Ammon's horn (tissue), 1 donor: ENCODE results near the gene ATXN7.

ENCODE experiments used
- DNase-seq: peaks from one replicate; pipeline ENCODE4 v3.0.0-alpha.2; 2016; ENCODE audit warnings: low spot score

Gene ATXN7

DNA sequence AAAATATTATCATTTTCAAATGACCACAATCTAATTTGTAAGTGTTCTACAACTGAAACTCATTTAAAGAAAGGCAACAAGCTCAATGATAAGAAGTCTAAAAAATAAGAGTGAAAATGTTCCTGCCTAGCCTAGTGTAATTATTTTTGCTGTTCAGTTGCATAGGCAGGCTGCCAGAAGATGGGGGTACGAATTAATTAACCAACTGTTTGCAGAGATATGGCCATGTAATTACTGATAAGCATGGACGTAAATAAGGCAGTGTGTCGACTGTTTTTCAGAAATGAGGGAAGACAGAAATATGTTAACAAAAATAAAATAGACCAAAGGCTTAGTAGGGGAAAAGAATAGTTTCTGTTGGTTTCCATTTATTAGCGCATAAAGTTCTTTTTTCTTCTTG is 73.3 kb downstream of the ATXN7 start:
- no peak for DNase-seq

DNA sequence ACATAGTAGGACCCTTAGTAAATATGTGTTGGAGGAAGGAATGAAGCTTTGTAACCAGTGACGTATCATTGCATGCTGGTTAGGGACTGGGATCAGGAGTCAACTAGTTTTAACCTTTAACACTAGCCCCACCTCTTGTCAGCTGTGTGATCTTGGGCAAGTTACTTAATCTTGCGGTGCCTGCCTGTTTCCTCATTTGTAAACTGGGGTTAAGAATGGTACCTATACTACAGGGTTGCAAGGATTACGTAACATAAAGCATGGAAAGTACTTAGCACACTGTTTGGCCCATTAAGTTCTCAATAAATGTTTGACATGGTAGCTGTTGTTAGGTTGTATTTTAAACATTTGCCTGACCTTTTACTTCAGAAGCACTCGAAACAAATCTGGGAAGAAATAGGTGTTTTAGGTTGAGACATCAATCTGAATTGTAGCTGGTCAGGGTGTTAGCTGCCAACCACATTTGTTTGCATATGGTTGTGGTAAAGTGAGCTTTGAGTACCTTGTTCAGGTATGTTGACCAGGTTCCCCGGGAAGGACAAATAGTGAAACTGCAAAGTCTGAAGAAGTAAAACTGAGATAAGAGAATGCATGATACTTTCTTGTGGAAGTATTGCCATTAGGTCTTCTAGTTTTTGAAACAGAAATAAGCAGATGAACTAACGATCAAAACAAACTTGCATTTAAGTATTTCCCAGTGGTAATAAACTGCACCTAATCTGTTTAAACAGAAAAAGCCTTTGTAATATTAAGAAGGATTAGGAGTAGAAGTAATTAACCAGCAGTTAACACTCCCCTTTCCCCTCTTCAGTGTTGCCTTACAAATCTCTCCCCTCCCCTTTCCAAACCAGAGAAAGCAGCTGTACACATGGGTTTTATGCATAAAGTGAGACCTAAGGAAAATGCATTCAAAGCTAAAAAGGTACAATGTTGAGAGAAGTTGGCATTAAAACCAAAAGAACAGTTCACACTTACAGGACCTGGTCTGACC is 74.3 kb downstream of the ATXN7 start:
- DNase-seq = no peak

DNA sequence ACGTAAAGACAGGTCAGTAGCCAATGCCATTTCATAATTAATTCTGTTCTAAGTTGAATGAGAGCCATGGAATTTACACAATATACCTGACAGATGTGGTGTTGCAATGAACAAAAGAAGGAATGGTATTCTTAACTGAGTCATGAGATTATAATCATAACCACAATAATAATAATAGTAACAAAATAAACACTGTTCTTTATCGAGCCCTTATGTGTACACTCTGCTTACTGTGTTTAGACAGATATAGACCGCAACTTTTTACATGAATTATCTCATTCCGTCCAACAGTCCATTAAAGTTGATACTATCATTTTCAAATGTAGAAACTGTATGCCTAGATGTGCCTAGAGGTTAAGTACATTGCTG is 76.7 kb downstream of the ATXN7 start:
- DNase-seq = no peak

DNA sequence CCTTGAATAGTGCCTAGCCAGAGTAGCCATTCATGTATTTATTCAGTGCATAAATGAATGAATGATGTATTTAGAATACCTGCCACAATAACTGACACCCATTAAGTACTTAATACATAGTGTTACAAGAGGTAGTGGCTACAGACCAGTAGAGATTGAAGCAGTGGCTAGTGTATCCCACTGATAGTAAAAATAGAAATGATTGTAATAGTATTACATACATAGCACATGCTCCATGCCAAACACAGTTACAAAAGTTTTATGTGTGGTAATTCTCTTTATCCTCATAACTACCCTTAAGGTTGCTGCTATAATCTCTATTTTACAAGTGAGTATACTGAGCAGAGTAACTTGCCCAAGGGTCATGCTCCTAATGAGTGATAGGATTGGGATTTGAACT is 78.9 kb downstream of the ATXN7 start:
- no peak for DNase-seq

DNA sequence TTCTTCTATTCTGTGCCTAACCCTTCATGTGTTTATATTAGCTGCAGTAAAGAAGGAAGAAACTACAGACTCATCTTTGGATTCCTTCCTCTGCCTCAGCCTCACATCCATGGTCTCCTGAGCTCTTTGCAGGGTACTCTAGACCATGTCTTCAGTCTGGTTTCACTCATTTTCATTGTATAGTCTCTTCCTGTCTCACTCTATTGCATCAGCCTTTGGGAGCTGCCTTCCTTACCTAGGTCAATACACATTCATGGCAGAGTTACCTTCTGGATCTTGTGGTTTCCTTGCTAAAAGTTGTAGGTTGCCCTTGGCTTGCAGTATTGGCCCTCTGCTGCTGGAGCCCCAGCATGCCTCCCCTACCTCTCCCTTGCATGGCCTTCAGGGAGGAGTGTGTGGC is 80.0 kb downstream of the ATXN7 start:
- no peak for DNase-seq

DNA sequence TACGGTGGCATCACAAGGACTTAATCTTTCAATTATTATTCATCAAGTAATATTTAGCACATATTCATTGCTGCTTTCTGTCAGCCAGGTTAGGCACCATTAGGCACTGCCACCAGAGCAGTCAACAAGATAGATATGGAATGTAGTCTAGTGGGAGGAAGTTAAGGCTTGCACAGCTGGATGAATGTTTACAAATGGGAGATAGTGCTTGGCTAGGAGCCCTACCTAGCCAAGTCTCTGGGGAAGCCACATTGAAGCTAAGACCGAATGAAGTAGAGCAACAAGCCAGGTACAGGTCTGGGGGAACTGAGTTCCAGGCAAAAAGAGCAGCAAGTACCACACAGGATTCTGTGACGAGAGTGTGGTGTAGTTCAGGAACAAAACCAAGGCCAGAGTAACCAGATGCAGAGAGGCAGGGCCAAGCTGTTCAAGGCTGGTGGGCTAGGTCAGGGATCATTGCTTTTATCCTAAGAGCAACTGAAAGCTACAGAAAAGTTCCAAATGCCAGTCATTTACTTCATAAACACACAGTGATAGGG is 82.0 kb downstream of the ATXN7 start:
- no peak for DNase-seq

DNA sequence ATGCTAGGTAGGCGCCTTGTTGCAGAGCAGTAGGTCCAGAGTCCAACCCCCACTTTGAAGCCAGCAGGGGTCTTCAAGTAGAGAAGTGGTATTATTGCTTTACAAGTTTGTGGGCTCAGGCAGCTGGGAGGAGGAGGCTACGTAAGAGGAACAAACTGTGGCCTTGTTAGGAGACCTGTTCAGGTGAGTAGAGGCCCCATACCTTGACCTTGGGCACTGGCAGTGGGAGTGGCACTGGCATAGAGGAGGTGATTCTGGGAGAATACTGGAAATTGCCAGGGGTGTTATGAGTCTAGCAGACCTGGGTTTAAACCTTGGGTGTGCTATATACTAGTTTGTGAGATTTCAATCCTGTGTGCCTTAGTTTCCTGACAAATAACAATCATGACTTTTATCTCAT is 83.1 kb downstream of the ATXN7 start:
- DNase-seq = no peak

DNA sequence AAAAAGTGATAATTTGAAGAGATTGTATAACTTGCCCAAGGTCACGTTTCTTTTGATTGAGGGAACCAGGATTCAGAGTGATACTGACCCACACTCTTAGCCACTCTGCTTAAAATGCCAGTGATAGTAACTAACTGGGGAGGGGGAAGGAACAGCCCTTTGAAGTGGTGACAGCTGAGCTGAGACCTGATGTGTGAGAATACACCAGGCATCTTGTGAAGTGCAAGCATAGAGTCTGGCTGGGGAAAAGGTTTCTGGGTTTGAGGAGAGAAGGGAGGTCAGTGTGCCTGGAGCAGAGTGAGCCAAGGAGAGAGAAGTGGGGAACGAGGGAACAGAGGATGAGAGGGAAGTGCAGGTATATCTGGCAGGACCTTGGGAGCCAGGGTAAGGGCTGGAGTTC is 83.9 kb downstream of the ATXN7 start:
- no peak for DNase-seq

DNA sequence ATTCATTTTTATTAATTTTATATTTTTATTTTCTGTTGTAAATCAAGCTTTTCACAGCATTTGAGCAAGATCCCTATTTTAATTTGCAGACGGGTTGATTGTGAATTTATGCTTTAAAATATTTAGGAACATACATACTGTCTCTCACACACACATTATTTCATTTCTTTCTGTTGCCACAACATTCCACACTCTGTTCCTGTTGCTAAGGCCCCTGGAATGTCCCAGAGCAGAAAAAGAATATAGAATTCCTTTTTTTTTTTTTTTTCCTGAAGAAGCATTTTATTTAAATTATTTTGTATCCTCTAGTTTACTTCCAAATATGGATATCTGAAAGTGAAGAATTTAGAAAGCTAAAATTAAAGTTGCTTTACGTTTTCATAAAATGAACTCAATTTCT is 85.3 kb downstream of the ATXN7 start:
- no peak for DNase-seq

DNA sequence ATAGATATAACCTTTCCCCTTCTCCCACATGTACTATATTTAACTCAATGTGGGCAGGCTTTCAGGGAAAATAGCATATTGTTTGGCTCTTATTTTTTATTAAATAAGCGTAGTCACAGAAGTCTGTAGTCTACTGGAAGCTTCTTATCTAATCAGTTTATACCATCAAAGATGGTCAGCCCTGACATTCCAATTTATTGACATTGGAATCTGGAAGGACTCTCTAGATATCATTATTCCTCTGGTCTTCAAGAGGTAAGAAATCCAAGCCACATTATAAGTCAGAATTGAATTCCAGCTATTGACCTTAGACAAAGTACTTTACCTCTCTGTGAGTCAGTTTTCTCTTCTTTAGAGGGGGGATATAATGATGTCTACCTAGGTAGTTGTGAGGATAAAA is 87.0 kb downstream of the ATXN7 start:
- no peak for DNase-seq

DNA sequence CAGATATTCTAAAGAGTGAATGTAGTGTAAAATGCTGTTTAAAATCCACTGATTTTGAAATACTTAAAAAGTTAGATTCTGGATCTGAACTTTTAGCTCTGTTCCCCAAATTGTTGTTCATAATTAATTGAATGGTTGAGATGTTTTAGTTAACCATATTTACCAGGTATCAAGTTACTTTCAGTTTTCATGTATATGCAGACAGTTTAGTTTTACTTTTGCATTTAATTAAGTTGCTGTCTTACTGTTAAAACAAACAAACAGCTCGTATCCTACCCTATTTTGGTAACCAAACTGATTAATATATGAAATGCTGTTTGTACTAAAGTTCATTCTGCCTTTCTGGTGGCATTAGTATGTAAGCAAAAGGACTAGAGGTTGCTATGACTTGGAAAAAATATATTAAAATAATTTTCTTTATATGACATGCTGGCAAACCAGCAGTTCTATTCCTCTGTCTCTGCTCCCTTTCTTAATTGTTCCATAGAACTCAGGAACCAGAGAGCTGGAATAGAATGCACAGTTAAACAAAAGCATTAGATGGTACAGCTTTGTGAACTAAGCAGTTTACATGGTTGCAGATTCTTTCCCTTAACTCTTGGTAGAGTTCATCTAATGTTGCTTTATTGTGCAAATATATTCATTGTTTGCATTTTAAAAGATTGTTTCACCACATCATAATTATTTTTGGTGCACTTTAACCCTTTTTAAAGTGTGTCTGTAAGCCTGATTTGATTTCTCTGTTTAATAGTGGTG is 88.0 kb downstream of the ATXN7 start:
- DNase-seq = no peak

DNA sequence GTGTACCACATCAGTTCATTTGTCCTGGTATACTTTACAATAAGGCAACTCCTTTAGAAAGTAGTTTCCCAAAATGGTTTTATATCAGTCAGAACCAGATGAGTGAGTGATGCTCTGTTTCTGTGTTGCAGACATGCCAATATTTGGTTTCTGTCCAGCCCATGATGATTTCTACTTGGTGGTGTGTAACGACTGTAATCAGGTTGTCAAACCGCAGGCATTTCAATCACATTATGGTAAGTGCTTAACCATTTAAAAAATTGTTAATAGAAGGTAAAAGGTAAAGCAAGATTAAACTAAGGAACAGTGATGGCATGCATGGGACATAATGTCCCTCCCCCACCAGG is 88.6 kb downstream of the ATXN7 start:
- no peak for DNase-seq

DNA sequence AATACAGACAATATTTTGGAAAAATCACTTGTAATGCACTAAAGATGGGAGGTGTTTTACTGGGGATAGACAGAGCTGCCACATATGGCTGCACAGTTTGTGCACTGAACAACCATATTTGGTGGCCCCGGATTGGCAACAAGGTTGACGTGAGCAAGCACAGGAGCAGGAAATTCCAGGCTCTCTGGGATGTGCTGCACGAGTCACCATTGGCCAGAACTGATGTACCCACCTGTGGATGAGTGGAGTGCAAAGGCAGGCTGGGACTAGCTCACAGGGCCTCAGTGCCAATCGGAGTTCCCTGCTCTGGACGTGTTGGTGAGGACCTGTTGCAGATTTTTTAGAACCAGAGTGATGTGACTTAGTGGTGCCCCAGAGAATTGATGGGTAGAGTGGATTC is 90.5 kb downstream of the ATXN7 start:
- DNase-seq = no peak

DNA sequence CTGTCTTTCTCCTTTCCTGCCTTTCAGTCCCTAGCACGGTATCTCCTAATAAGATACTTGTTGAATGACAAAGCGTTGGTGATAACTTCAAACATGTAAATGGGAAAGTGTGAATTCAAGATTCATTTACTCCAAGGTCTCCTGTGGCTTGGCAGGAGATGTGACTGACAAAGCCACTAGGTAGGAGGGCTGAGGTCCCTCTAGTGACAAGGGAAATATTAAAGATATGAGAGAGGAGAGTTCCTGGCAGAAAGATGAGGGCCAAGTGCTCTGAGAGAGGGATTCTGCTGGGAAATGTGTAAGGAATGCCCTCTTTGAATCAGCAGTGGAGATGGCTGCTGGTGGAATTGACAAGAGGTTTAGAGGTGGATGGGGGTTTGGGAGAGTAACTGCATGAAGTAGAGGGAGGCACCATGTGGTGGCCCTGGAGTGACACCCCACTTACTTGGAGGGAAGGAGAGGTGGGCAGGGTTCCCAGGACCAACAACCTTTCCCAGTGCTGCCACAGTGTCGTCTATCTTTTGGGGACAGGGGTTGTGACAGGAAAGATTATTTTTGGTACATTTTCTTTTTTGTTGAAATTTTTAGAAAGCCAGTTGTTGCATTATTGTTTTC is 91.5 kb downstream of the ATXN7 start:
- DNase-seq = no peak

DNA sequence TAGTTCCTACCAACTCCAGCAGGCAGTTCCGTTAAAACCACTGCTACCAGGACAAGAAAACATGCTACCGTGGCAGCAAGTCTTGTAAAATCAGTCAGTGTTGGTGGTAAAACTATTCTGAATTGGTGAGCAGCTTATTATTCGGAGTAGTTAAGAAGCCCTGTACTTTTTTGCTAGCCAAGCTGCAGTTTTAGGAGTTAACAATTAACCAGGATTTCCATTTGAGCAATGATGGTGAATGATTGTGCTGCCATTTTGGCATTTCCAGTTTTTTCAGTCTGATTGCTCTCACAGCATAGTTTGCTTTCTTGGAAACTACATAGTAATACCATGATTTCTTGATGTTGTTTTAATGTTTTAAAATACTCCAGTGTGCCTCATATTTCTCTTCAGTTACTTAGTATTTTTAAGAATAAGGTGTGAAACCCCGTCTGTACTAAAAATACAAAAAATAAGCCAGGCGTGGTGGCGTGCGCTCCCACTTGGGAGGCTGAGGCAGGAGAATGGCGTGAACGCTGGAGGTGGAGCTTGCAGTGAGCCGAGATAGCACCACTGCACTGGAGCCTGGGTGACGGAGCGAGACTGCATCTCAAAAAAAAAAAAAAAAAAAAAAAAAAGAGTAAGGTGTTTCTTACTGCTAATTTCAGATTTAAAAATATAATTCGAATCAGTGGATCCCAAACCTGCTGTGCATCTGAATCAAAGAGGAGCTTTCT is 92.3 kb downstream of the ATXN7 start:
- no peak for DNase-seq

DNA sequence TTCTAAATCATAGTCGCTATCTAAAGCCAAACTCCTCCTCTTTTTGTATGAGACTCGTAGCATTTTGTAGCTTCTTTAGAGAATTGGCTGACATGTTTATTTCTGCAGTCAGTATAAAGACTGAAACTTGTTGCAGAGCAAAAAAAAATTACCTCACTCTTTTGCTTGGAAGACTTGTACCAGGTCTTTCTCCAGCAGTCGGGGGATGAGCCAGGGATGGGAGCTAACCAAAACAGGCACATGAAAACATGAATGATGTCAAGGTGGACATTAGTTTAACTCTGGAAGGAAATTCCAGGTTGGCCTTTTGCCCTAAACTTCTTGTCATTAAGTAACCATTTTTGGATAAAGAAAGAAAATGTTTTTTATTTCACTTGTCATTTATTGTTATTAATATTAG is 95.5 kb downstream of the ATXN7 start:
- DNase-seq = no peak

DNA sequence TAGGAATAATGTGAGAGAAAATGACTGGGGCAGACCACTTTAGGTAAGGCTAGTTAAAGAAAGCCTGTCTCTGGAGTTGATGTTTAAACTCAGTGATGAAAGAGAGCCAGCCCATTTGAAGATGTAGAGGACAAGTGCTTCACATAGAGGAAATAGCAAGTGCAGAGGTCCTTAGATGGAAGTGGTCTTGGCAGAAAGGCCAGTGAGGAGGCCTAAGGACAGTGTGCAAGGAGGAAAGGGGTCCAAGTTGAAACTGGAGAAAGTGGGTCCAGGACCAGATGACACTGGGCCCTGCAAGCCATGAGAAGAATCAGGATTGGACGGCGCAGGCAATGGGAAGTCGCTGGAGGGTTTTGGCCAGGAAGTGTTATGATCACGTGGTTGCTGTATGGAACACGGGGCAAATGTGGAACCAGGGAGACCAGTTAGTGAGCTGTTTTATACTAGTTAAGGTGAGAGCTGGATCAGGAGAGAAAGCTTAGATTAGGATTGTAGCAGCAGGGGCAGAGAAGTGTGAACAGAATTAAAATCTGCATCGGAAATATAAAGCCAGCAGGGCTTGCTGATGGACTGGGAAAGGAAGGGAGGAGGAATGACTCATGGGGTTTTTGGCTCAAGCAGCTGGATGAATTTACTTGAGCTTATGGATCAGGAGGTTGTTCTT is 96.5 kb downstream of the ATXN7 start:
- peak; percentile 60 for DNase-seq

DNA sequence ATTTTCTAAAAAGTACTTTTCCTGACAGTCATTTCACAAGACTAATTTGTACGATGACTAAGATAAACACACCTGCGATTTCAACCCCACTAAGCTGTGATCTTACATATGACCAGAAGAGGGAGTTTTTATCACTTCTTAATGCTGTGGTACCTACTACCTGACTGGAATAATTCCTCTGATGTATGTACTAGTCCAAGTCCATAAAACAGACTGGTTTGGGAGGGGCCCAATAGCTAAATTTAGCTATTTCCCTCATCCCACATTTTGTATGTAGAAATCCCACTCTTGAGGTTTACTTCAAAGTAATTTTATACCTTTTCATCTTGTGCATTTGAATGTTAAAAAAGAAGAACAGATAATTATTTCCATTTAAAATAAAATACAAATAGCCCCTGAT is 98.2 kb downstream of the ATXN7 start:
- peak; percentile 37 for DNase-seq

DNA sequence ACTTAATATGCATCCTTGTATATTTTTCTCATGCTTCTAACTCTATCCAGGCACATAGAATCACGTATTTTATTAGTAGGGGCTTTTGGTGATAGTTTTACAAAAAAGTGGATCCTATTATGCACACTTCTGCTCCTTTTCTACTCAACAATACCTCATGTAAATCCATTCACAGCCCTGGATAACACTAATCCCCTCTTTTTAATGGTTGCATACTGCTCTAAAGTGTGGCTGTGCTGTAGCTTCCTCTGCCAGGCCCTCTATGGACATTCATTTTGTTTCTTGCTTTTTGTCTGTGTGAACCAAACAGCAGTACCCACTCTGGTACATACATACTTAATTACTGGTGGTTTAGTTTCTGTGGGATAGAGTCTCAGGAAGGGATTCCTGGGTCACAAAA is 99.8 kb downstream of the ATXN7 start:
- no peak for DNase-seq

DNA sequence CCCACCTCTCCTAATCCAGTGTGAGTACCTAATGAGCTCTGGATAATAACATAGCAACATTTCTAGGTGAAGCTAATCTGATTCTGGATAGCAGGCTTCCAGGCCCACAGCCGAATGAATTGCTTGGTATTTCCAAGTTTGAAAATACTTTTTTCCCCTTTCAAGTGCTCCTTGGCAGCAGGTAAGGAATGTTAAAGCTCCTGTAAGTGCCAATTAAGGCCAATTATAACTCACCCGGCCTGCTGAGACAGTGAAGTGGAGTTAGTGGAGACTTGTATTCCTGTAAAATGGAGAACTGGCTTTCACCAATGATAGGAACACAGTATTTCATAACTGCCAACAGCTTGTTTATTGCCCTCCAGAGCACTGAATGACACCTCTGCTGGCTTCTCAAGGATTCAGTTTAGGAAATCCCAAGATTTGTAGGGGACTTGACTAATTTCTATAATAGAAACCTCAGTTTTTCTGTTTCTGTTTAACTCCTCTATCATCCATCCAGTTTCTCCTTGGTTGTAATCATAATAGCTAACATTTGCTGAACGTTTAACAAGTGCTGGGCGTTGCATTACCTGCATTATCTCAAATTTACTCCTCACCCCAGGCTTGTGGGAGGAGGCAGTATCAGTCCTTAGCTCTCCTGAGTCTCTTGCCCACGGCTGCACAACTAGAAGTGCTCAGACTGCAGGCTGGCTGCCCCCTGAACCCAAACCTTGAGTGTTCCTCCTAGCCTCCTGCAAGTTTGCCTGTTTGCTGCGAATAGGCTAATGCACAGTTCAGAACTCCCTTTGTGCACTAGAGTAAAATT is 101.2 kb downstream of the ATXN7 start:
- no peak for DNase-seq

DNA sequence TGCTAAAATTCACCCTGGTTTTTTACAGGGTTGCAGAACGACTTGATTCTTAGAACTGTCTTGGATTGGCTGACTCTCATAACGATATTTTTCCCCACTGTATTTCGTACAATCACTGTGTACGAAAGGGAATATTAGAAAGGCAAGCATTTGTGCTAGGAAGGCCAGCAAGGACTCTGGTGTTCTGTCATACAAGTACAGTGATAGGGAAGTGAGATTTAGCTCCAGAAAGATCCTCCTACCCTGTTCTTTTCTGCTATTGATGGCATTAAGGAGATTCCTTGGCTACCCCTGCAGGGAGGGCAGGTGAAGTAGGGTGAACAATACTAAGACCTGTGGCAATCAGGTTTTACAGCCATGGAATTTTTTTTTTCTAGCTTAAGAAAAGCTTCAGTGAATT is 102.3 kb downstream of the ATXN7 start:
- DNase-seq = no peak
